DOHH2 (cell line): ENCODE measurements around the gene RAB20.

Experiments used
- H3F3A ChIP-seq: fragments of 200-600 bp; sonication (generic), shearing (Covaris generic); 2 replicates; pipeline ENCODE4 v1.6.0; 2016; ENCODE audit warnings: antibody characterized with exemption, mild to moderate bottlenecking; ENCODE audit not compliant: control insufficient read depth, insufficient read depth
- H3K27ac ChIP-seq: fragments of 200-600 bp; sonication (generic); 2 replicates; pipeline ENCODE4 v1.5.1; 2014; ENCODE audit warnings: low read depth, mild to moderate bottlenecking, low read length, moderate library complexity
- H3K27me3 ChIP-seq: fragments of 200-600 bp; sonication (generic); 2 replicates; pipeline ENCODE4 v1.6.1; 2014; ENCODE audit warnings: mild to moderate bottlenecking, low read length, mixed read lengths; ENCODE audit not compliant: control insufficient read depth
- H3K36me3 ChIP-seq: fragments of 200-600 bp; sonication (generic); 2 replicates; pipeline ENCODE4 v1.6.1; 2014; ENCODE audit warnings: mild to moderate bottlenecking, low read length, moderate library complexity, mixed read lengths; ENCODE audit not compliant: control insufficient read depth
- H3K4me1 ChIP-seq: fragments of 200-600 bp; sonication (generic); 2 replicates; pipeline ENCODE4 v1.6.1; 2014; ENCODE audit warnings: mild to moderate bottlenecking, low read length, mixed read lengths; ENCODE audit not compliant: control insufficient read depth
- H3K4me2 ChIP-seq: fragments of 200-600 bp; sonication (generic); 2 replicates; pipeline ENCODE4 v1.6.0; 2014; ENCODE audit warnings: mild to moderate bottlenecking, low read length, moderate library complexity
- H3K4me3 ChIP-seq: fragments of 200-600 bp; sonication (generic); 2 replicates; pipeline ENCODE4 v1.5.1; 2014; ENCODE audit warnings: mild to moderate bottlenecking, low read length, mixed read lengths
- H3K79me2 ChIP-seq: fragments of 200-600 bp; sonication (generic); 2 replicates; pipeline ENCODE4 v1.6.1; 2014; ENCODE audit warnings: mild to moderate bottlenecking, low read length, mixed read lengths; ENCODE audit not compliant: control insufficient read depth
- H3K9me2 ChIP-seq: fragments of 200-600 bp; sonication (generic); replicated peaks from 2 replicates; pipeline ENCODE4 v1.6.1; 2014; ENCODE audit warnings: mild to moderate bottlenecking, low read length, mixed read lengths; ENCODE audit not compliant: control insufficient read depth
- H3K9me3 ChIP-seq: fragments of 200-600 bp; sonication (generic); 2 replicates; pipeline ENCODE4 v1.6.1; 2014; ENCODE audit warnings: antibody characterized with exemption, low read length, mixed read lengths; ENCODE audit not compliant: control insufficient read depth, insufficient read depth
- H4K20me1 ChIP-seq: fragments of 200-600 bp; sonication (generic); 2 replicates; pipeline ENCODE4 v1.6.0; 2014; ENCODE audit warnings: low read depth, mild to moderate bottlenecking, antibody characterized with exemption, low read length, moderate library complexity; ENCODE audit not compliant: control insufficient read depth, insufficient read depth
- CTCF ChIP-seq: fragments of 200-600 bp; sonication (generic); IDR thresholded peaks from one replicate; pipeline ENCODE4 v1.5.1; 2014; ENCODE audit warnings: antibody characterized with exemption, mild to moderate bottlenecking, low read depth, low read length; ENCODE audit not compliant: poor library complexity, severe bottlenecking
- EZH2phosphoT487 ChIP-seq: fragments of 200-600 bp; sonication (generic); IDR thresholded peaks from 2 replicates; pipeline ENCODE4 v1.6.1; 2017; ENCODE audit warnings: borderline replicate concordance, mild to moderate bottlenecking, antibody characterized with exemption, low read length, moderate library complexity, mixed read lengths

Gene RAB20

GRCh38 chr13:110574161-110574560 is 12.6 kb upstream of the RAB20 start:
- Histone ChIP-seq H3K79me2 (no peaks in the 10 kb centered on the region), H3K36me3 (no peaks in the 10 kb centered on the region), H3K27me3 (peaks cover 21% of the 10 kb centered on the region), H3K27ac (no peak overlapping the region), H3K4me1 (no peaks in the 10 kb centered on the region), H3F3A (no peaks in the 10 kb centered on the region), H3K4me3 (no peak overlapping the region), H3K9me2 (no peaks in the 10 kb centered on the region), H4K20me1 (no peaks in the 10 kb centered on the region), H3K4me2 (no peak overlapping the region), H3K9me3 (no peaks in the 10 kb centered on the region)
- TF ChIP-seq CTCF (no peak), EZH2phosphoT487 (no peak)

- no peaks in the 10 kb centered on the region for H3K4me1 ChIP-seq
- no peak overlapping the region for H3K4me2 ChIP-seq
Observed at GRCh38 chr13:110572778-110573118, 11.2 kb upstream of the RAB20 start.

GRCh38 chr13:110571896-110572777 is 10.6 kb upstream of the RAB20 start:
- no peak overlapping the region for H3K4me2 ChIP-seq
- TF ChIP-seq EZH2phosphoT487, result no peak
- TF ChIP-seq CTCF, result no peak
- no peaks in the 10 kb centered on the region for H3K9me3 ChIP-seq

More at GRCh38 chr13:110572778-110573118, 11.2 kb upstream of the RAB20 start:
- Histone ChIP-seq H3K79me2 (no peaks in the 10 kb centered on the region), H3K9me2 (no peaks in the 10 kb centered on the region), H3K27me3 (peaks cover 21% of the 10 kb centered on the region), H3K36me3 (no peaks in the 10 kb centered on the region), H3K4me3 (no peak overlapping the region), H3K27ac (no peak overlapping the region), H3K9me3 (no peaks in the 10 kb centered on the region), H3F3A (no peaks in the 10 kb centered on the region), H4K20me1 (no peaks in the 10 kb centered on the region)
- no peak for TF ChIP-seq CTCF
- TF ChIP-seq EZH2phosphoT487, result no peak

More at GRCh38 chr13:110571896-110572777, 10.6 kb upstream of the RAB20 start:
- Histone ChIP-seq H3K27me3 (peaks cover 21% of the 10 kb centered on the region), H3K4me3 (no peak overlapping the region), H3K4me1 (no peaks in the 10 kb centered on the region), H3K9me2 (no peaks in the 10 kb centered on the region), H3K27ac (no peak overlapping the region), H3F3A (no peaks in the 10 kb centered on the region), H4K20me1 (no peaks in the 10 kb centered on the region), H3K36me3 (no peaks in the 10 kb centered on the region), H3K79me2 (no peaks in the 10 kb centered on the region)
